ENCODE data around the gene BRD1.
A peak's percentile ranks its signal among the peaks of the same experiment; 100 is the strongest.
"Not testable (repeated sequence)": the region's sequence is repeated elsewhere in the genome, so short reads cannot be mapped to it uniquely, and the experiment has no call there.

Gene BRD1

GRCh38 chr22:49856343-49856742 is 28.7 kb upstream of the BRD1 start:
- DNase-seq (ENCODE audit: extremely low read depth, insufficient read length), result no peak
- no peak for TF ChIP-seq CTCF (IDR thresholded peaks at IDR 0.05; ENCODE audit: insufficient read depth, low read length, poor library complexity, severe bottlenecking)
- Histone ChIP-seq H3K4me3 (replicated peaks; ENCODE audit: low read depth, low read length) (no peak overlapping the region), H3K27me3 (replicated peaks; ENCODE audit: control insufficient read depth, insufficient read depth, low read length) (no peaks in the 10 kb centered on the region), H3K36me3 (ENCODE audit: control insufficient read depth, insufficient read depth, low read length) (no peaks in the 10 kb centered on the region; the same call in 1 of the 2 replicates)

DNA sequence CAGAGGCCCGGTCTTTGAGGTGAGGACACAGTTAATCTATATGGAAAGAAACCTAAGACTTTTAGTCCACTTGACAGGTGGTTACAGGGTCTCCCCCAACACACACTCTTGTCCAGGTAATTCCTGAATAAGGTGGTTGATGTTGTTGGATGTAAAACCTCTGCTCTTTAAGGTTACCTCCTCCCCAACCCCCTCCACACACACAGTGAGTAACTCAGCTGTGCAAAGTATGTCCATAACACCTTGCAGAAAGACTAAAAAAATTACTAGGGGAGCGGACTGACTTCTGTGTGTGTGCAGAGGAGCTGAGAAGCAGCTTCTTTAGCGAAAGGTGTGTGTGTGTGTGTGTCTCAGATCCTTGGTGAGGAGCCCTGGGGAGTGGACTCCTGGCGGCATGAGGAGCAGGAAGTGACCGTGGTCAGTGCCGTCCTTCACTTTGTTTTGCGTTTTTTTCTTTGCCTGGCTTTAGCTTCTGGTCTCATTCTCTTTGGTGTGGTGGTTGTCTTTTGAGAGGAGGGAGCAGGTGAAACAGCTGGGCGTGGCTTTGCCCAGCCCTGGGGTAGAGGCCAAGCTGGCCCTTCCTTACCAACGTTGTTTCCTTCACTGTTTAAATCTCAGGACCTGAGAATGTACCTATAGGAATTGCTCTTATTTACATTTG is 27.7 kb upstream of the BRD1 start:
- peak overlapping the region; percentile 92 for H3K4me3 ChIP-seq (replicated peaks; ENCODE audit: low read depth, low read length)
- DNase-seq (ENCODE audit: extremely low read depth, insufficient read length), result no peak
- H3K36me3 ChIP-seq (ENCODE audit: control insufficient read depth, insufficient read depth, low read length), result no peaks in the 10 kb centered on the region; the same call in 1 of the 2 replicates
- TF ChIP-seq CTCF (IDR thresholded peaks at IDR 0.05; ENCODE audit: insufficient read depth, low read length, poor library complexity, severe bottlenecking), result no peak
- peaks cover 1% of the 10 kb centered on the region; the same call in 1 of the 2 replicates for H3K27me3 ChIP-seq (replicated peaks; ENCODE audit: control insufficient read depth, insufficient read depth, low read length)

DNA sequence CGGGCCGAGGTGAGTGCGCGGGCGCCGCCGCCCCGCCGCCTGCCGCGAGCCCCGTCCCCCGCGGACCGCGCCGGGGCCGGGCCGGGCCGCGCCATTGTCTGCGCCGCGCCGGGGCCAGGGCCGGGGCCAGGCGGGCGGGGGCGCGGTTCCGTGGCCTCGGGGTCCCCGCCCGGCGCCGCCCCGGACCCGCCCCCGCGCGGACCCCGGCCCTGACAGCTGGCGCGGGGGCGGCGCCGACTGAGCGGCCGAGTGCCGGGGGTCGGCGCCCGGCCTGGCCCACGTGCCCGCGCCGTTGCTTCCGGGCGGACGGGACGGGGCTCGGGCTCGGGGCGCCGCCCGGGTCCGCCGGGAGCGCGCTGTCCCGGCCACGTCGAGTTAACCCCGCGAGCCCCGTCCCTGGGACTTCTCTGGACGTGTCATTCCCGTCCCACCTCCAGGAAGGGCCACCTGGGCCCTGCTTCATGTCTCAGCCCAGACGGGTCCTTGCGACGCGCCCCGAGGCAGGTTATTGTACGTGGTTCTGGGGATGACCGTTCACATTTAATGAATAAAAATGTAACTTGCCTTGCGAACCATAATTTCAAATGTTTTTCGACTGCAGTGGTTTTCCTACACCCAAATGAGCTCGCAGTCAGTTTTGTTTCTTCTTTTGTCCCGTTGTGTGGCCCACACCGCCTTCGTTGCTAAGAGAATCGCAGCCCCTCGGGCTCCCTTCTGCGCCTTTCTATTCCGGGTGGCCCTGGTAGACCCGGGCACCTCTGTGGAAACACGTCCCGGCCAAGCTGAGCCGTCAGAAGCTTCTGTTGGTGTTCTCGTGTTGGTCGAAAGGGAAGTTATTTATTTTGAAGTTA is 26.5 kb upstream of the BRD1 start:
- H3K4me3 ChIP-seq (replicated peaks; ENCODE audit: low read depth, low read length), result peak overlapping the region; percentile 92
- peak; percentile 44 for DNase-seq (ENCODE audit: extremely low read depth, insufficient read length)
- H3K36me3 ChIP-seq (ENCODE audit: control insufficient read depth, insufficient read depth, low read length), result no peaks in the 10 kb centered on the region; the same call in 1 of the 2 replicates
- peaks cover 1% of the 10 kb centered on the region; the same call in 1 of the 2 replicates for H3K27me3 ChIP-seq (replicated peaks; ENCODE audit: control insufficient read depth, insufficient read depth, low read length)
- TF ChIP-seq CTCF (IDR thresholded peaks at IDR 0.05; ENCODE audit: insufficient read depth, low read length, poor library complexity, severe bottlenecking), result no peak

GRCh38 chr22:49852898-49853894 is 25.5 kb upstream of the BRD1 start, which contains the start of gene ZBED4:
Gene ZBED4 (plus strand): TSS chr22:49853844. CDS start chr22:49883663, 29,819 bp downstream.
- peak within 1 kb of the TSS; percentile 92 for H3K4me3 ChIP-seq (replicated peaks; ENCODE audit: low read depth, low read length)
- peaks cover 1% of the 10 kb centered on the region; the same call in 1 of the 2 replicates for H3K27me3 ChIP-seq (replicated peaks; ENCODE audit: control insufficient read depth, insufficient read depth, low read length)
- no peaks in the 10 kb centered on the region; the same call in 1 of the 2 replicates for H3K36me3 ChIP-seq (ENCODE audit: control insufficient read depth, insufficient read depth, low read length)
- peak; percentile 98 for DNase-seq (ENCODE audit: extremely low read depth, insufficient read length)
- no peak for TF ChIP-seq CTCF (IDR thresholded peaks at IDR 0.05; ENCODE audit: insufficient read depth, low read length, poor library complexity, severe bottlenecking)

- DNase-seq (ENCODE audit: extremely low read depth, insufficient read length); H3K36me3 ChIP-seq (ENCODE audit: control insufficient read depth, insufficient read depth, low read length); H3K27me3 ChIP-seq (replicated peaks; ENCODE audit: control insufficient read depth, insufficient read depth, low read length): not testable (repeated sequence)
- peak overlapping the region; percentile 70 for H3K4me3 ChIP-seq (replicated peaks; ENCODE audit: low read depth, low read length)
Measured at GRCh38 chr22:49852568-49852897, 24.9 kb upstream of the BRD1 start.
